ENCODE measurements around the gene VAC14.

DNA sequence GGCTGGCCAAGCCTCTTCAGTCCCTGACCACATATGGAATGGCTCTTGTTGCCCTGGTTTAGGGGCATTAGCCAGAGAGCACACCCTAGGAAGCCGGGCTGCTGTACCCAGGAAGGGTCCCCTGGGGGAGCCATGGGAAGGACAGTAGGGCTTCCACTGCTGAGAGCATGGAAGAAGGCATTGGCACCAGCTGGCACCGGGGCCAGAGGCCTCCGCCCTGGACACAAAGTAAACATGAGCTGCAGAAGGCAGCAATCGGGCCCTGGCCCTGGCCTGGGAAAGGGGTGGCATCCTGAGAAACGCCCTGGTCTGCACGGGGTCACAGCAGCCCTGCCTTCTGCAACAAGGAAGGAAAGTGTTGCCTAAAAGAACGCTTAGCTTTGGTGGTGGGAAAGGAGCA lies 49.4 kb downstream of the VAC14 start:
- no peak for TF ChIP-seq EZH2 (IDR thresholded peaks at IDR 0.05; ENCODE audit: low read length, unreplicated experiment)
- TF ChIP-seq, protein P1, sequence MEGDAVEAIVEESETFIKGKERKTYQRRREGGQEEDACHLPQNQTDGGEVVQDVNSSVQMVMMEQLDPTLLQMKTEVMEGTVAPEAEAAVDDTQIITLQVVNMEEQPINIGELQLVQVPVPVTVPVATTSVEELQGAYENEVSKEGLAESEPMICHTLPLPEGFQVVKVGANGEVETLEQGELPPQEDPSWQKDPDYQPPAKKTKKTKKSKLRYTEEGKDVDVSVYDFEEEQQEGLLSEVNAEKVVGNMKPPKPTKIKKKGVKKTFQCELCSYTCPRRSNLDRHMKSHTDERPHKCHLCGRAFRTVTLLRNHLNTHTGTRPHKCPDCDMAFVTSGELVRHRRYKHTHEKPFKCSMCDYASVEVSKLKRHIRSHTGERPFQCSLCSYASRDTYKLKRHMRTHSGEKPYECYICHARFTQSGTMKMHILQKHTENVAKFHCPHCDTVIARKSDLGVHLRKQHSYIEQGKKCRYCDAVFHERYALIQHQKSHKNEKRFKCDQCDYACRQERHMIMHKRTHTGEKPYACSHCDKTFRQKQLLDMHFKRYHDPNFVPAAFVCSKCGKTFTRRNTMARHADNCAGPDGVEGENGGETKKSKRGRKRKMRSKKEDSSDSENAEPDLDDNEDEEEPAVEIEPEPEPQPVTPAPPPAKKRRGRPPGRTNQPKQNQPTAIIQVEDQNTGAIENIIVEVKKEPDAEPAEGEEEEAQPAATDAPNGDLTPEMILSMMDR (conservative IDR thresholded peaks at IDR 0.05; ENCODE audit: low read depth, low read length) = no peak
- TF ChIP-seq EZH2phosphoT487 (IDR thresholded peaks at IDR 0.05; ENCODE audit: borderline replicate concordance, low read length) = no peak
